ENCODE measurements around the gene FHOD3.
"Not testable (repeated sequence)": the region's sequence is repeated elsewhere in the genome, so short reads cannot be mapped to it uniquely, and the experiment has no call there.

Gene FHOD3

GRCh38 chr18:36535202-36535935 lies 237.9 kb downstream of the FHOD3 start:
- no peak for DNase-seq (ENCODE audit: extremely low read depth in 1 of 2, low read depth in 1 of 2)

- DNase-seq (ENCODE audit: extremely low read depth in 1 of 2, low read depth in 1 of 2), result no peak
Measured at GRCh38 chr18:36536426-36536825, 238.9 kb downstream of the FHOD3 start.

DNA sequence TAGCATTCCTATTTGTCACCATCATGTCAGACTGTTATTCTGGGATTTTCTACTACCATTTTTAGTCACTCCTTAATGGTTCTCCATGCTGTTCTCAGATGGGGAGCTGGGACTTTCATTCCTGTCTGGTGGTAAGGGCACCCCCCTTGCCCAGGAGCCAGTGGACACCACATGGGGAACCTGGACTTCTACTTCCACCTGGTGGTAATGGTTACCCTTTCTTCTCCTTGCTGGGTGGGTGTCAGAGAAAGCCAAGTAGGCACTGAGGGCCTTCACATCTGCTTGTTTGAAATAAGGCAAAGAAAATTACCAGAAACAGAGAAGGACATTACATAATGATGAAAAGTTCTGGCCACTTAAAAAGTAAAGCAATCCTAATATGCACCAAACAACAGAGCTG lies 239.8 kb downstream of the FHOD3 start:
- DNase-seq (ENCODE audit: extremely low read depth in 1 of 2, low read depth in 1 of 2), result no peak

- DNase-seq (ENCODE audit: extremely low read depth in 1 of 2, low read depth in 1 of 2), result no peak
Measured at GRCh38 chr18:36539674-36540231, 242.2 kb downstream of the FHOD3 start.

GRCh38 chr18:36543030-36543429 lies 245.5 kb downstream of the FHOD3 start:
- no peak for DNase-seq (ENCODE audit: extremely low read depth in 1 of 2, low read depth in 1 of 2)

DNA sequence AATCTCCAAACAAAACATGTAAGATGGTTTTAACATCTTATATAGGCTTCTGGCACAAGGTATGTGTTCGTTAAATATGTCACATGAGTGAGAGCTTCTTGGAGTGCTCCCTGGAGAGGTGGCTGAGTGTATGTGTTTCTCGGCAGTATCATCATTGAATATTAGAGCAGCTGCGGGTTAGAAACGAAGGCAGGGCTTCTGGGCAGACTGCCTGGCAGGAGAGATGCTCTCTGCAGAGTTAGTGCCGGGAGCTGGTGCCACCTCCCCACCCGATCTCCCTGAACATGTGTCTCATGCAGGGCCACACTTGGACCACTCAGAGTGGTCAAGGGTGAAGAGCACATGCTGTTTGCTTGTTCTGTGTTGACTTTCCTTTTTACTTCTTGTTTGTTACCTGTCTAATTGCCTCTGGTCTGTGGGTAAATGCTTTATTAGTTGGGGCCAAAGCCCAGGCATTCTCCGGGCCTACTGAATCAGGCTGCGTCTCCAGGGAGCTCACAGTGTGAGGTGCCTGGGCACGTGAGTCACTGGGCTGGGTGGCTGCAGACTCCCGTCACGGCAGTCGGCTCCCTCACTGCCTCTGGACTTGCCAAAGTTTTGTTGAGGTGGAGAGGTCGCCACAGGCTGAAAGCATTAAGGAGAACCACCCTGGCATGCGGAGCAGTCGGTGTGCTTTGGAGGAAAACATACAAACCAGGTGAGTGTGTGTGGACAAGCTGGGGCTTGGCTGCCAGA lies 246.6 kb downstream of the FHOD3 start:
- DNase-seq (ENCODE audit: extremely low read depth in 1 of 2, low read depth in 1 of 2), result no peak

DNA sequence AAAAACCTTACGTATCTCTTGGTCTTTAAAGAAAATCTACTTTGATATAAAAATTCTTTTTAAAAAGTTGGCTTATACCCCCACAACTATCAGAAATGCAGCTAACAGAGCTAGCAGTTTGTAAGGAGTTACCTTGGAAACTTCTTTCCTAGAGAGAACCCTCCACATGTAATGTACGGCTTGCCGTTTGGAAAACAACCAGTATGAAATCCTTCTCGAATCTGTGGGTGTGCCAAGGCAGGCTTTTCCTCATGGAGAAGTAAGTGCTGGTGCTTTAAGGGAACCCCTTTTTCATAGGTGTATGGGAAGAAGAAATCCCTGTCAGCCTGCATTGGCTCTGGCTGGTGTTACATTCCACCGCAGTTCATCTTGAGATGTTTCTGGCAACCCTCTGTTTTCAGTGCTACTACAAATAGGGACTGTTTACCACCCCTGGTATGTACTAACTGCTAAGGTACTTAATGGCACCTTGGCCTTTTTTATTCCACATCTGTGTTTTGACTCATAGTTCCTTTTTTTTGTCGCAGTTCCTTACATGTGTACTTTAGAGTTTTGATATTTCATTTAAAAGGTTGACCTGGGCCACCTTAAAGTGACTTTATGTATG lies 248.4 kb downstream of the FHOD3 start:
- no peak for DNase-seq (ENCODE audit: extremely low read depth in 1 of 2, low read depth in 1 of 2)

- DNase-seq (ENCODE audit: extremely low read depth in 1 of 2, low read depth in 1 of 2), result no peak
Measured at GRCh38 chr18:36546876-36547275, 249.4 kb downstream of the FHOD3 start.

DNA sequence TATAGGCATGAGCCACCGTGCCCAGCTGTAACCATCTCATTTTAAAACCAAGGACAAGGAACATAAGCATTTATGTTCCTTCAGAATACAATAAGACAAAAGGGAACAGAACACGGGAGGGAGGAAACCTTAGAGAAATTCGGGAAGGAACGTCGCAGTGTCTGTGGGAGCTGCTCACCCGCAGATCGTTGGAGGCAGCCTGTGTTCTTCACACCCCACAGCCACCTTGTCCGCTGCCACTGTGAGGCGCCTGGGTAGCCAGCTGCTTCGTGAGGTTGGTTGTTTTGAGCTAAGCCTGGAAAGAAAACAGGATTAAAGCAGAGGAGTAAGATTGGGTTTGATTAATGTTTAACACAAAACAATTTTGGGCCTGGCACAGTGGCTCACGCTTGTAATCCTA lies 250.0 kb downstream of the FHOD3 start:
- no peak for DNase-seq (ENCODE audit: extremely low read depth in 1 of 2, low read depth in 1 of 2)

- DNase-seq (ENCODE audit: extremely low read depth in 1 of 2, low read depth in 1 of 2), result not testable (repeated sequence)
Measured at GRCh38 chr18:36551274-36551673, 253.8 kb downstream of the FHOD3 start.

DNA sequence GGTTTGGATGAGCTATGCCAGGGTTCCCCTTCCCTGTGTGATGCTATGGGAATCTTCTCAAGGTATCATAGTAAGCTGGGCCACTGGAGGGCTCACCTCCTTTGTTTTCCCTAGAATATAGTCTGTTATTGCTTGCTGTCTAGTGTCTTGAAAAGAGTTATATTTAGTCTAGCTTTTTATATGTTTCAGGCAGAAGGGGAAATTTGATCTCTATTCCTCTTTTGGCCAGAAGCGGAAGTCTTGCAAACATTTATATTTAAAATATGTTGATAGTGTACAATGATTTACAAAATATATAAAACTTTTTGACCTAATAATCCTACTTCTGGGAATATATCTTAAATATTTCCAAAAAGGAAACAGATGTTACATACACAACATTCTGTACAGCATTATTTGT lies 260.7 kb downstream of the FHOD3 start:
- DNase-seq (ENCODE audit: extremely low read depth in 1 of 2, low read depth in 1 of 2), result no peak

- DNase-seq (ENCODE audit: extremely low read depth in 1 of 2, low read depth in 1 of 2), result no peak
Measured at GRCh38 chr18:36559149-36559857, 261.8 kb downstream of the FHOD3 start.

GRCh38 chr18:36560187-36560586 lies 262.7 kb downstream of the FHOD3 start:
- no peak for DNase-seq (ENCODE audit: extremely low read depth in 1 of 2, low read depth in 1 of 2)

- no peak for DNase-seq (ENCODE audit: extremely low read depth in 1 of 2, low read depth in 1 of 2)
Measured at GRCh38 chr18:36561046-36561445, 263.5 kb downstream of the FHOD3 start.

DNA sequence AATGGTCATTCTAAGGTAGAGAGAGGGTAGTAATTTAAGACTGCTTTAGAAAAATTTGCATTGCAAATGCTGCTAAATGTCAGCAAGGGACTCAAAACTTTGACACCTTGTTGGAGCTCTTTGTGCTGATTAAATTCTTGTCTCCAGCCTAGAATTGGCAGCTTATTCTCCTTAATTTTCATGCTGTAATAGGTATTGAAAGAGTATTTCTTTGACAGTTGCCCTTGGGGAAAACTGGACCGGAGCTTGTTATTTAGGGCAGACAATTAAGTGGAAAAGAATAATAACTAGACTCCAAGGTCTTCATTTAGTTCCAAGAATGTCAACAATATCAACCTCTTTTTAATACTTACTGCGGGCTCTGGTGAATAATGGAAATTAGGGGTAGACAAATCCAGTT lies 267.3 kb downstream of the FHOD3 start:
- no peak for DNase-seq (ENCODE audit: extremely low read depth in 1 of 2, low read depth in 1 of 2)

GRCh38 chr18:36567800-36568199 lies 270.3 kb downstream of the FHOD3 start:
- no peak for DNase-seq (ENCODE audit: extremely low read depth in 1 of 2, low read depth in 1 of 2)

- no peak for DNase-seq (ENCODE audit: extremely low read depth in 1 of 2, low read depth in 1 of 2)
Measured at GRCh38 chr18:36568487-36568886, 271.0 kb downstream of the FHOD3 start.

DNA sequence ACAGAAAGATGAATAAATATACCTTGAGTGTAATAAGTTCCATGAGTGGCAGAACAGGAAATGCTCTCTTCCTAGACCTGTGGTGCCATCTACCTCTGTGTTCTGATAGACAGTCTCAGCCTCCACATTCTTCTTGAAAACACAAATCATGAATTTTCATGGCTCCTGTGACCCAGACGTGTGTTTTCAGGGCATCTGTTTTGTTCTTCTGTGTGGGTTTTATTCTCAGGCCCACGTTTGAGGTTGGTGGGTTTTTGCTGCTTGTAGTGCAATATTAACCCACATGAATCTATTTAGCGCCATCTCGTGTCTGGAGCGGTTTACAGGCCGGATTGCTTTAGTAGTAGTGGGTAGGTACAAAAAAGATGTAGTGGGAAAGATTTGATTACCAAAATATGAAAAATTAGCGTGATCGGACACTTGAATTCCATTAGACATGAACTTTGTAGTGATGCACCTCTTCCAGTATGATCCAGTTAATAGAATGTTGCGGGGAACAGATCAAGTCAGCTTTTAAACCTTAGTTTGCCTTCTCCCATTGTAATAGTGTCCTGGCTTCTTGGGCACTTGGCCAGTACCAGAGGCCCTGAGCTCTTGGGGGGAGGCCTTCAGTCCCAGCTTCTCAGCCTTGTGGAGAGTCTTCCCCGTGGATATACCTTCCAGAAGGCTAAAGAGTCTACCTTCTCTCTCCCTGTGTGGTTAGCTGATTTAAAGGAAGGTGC lies 274.8 kb downstream of the FHOD3 start:
- DNase-seq (ENCODE audit: extremely low read depth in 1 of 2, low read depth in 1 of 2), result no peak

GRCh38 chr18:36576339-36576738 lies 278.8 kb downstream of the FHOD3 start:
- DNase-seq (ENCODE audit: extremely low read depth in 1 of 2, low read depth in 1 of 2), result no peak

GRCh38 chr18:36578871-36579710 lies 281.6 kb downstream of the FHOD3 start:
- no peak for DNase-seq (ENCODE audit: extremely low read depth in 1 of 2, low read depth in 1 of 2)

All from activated CD8-positive, alpha-beta memory T cell treated with anti-CD3 and anti-CD28 coated beads for 1 hour (primary cell).